GM12878 (cell line): ENCODE data around the gene MYG1. TPM values are rescaled to one million over a fixed set of nuclear protein-coding genes. Genes with fewer than 3 reads are reported as not detected.

ENCODE experiments used
- ATAC-seq: fragments of 200-7000 bp; cut with Tn5 transposase; 3 replicates; pipeline ENCODE4 v1.9.1; 2020; ENCODE audit warnings: mild to moderate bottlenecking, moderate library complexity
- BruUV-seq: library from RNA; stranded (reverse); fragments of 400-500 nt; replicated peaks from 2 replicates; lab custom pipeline; 2021; lab: Mats Ljungman, UMichigan
- CTCF ChIA-PET: fragments of 300-600 bp; sonication (Branson Sonifier 250); formaldehyde crosslinking; extraction: SDS; loops from one replicate; lab custom pipeline; 2021; ENCODE audit warnings: inconsistent platforms; lab: Yijun Ruan, JAX
- POLR2A ChIA-PET: fragments of 350-600 bp; formaldehyde crosslinking; extraction: SDS; loops from one replicate; lab custom pipeline; 2021; ENCODE audit warnings: inconsistent platforms; lab: Charles Lee
- RAD21 ChIA-PET: fragments of 300-600 bp; sonication (Branson Sonifier 250); formaldehyde crosslinking; loops from one replicate; lab custom pipeline; 2023; ENCODE audit warnings: antibody characterized with exemption; ENCODE audit not compliant: unreplicated experiment; lab: Charles Lee
- SMC1A ChIA-PET: fragments of 300-600 bp; sonication (Branson Sonifier 250); formaldehyde crosslinking; loops from one replicate; lab custom pipeline; 2023; ENCODE audit not compliant: unreplicated experiment, uncharacterized antibody; lab: Charles Lee
- DNase-seq: peaks from one replicate; pipeline ENCODE4 v3.0.0-alpha.2; 2011; ENCODE audit warnings: low read depth, low spot score
- FAIRE-seq: peaks from 3 replicates; lab custom pipeline; 2011; peaks lifted over from hg19 to GRCh38; lab: Jason Lieb, UNC
- H2AFZ ChIP-seq: 2 replicates; pipeline ENCODE4 v1.6.0; 2011; ENCODE audit warnings: low read depth, low read length, control low read depth; ENCODE audit not compliant: control insufficient read depth
- H3K27ac ChIP-seq: 2 replicates; pipeline ENCODE4 v1.5.1; 2011; ENCODE audit warnings: control low read depth; ENCODE audit not compliant: control insufficient read depth, insufficient read depth
- H3K27me3 ChIP-seq, 2 experiments: replicated peaks in 1 of 2; 2 replicates each; pipeline versions ENCODE4 v1.6.0 to v1.6.1; 2011; ENCODE audit warnings: low read length in 1 of 2; ENCODE audit not compliant: control insufficient read depth in 2 of 2, insufficient read depth in 2 of 2
- H3K36me3 ChIP-seq, 2 experiments: 2 replicates each; pipeline ENCODE4 v1.5.1; 2011; ENCODE audit warnings: low read length in 1 of 2; ENCODE audit not compliant: control insufficient read depth in 2 of 2, insufficient read depth in 2 of 2
- H3K4me1 ChIP-seq: 2 replicates; pipeline ENCODE4 v1.6.1; 2011; ENCODE audit warnings: mild to moderate bottlenecking, low read length, moderate library complexity, mixed read lengths; ENCODE audit not compliant: control insufficient read depth, insufficient read depth
- H3K4me2 ChIP-seq: 2 replicates; pipeline ENCODE4 v1.6.0; 2011; ENCODE audit warnings: control low read depth; ENCODE audit not compliant: control insufficient read depth, insufficient read depth
- H3K4me3 ChIP-seq: fragments of 200-600 bp; sonication (generic); 2 replicates; pipeline ENCODE4 v1.5.1; 2016
- H3K79me2 ChIP-seq: 2 replicates; pipeline ENCODE4 v1.6.0; 2011; ENCODE audit warnings: low read length; ENCODE audit not compliant: control insufficient read depth, insufficient read depth
- H3K9ac ChIP-seq: 2 replicates; pipeline ENCODE4 v1.8.0; 2011; ENCODE audit warnings: low read length, control low read depth, mixed read lengths; ENCODE audit not compliant: control insufficient read depth, insufficient read depth
- H3K9me3 ChIP-seq: replicated peaks from 3 replicates; pipeline ENCODE4 v1.5.1; 2011; ENCODE audit warnings: mild to moderate bottlenecking, low read length; ENCODE audit not compliant: control insufficient read depth, insufficient read depth
- H4K20me1 ChIP-seq: 2 replicates; pipeline ENCODE4 v1.6.0; 2011; ENCODE audit not compliant: control insufficient read depth, insufficient read depth
- BHLHE40 ChIP-seq, 2 experiments: fragments of 450-650 bp in 1 of 2; IDR thresholded peaks; 2 replicates each; pipeline ENCODE4 v1.6.1; 2011 to 2017; ENCODE audit warnings: low read depth in 2 of 2, borderline replicate concordance in 1 of 2, improper control_type of control experiment in 1 of 2, low read length in 1 of 2, mild to moderate bottlenecking in 1 of 2
- BMI1 ChIP-seq: fragments of 450-650 bp; IDR thresholded peaks from 2 replicates; pipeline ENCODE4 v1.6.1; 2016; ENCODE audit warnings: mild to moderate bottlenecking, moderate library complexity, borderline replicate concordance
- NFYA ChIP-seq: IDR thresholded peaks from 2 replicates; pipeline ENCODE4 v1.6.1; 2011; ENCODE audit warnings: low read depth, mild to moderate bottlenecking, low read length, improper control_type of control experiment, borderline replicate concordance
- POU2F2 ChIP-seq: IDR thresholded peaks from 3 replicates; pipeline ENCODE4 v1.6.1; 2011; ENCODE audit warnings: low read depth, mild to moderate bottlenecking, low read length, borderline replicate concordance
- SUPT20H ChIP-seq: IDR thresholded peaks from 2 replicates; pipeline ENCODE4 v1.6.1; 2011; ENCODE audit warnings: low read depth, mild to moderate bottlenecking, low read length, moderate library complexity, borderline replicate concordance; ENCODE audit not compliant: control insufficient read depth
- SUZ12 ChIP-seq: fragments of 200-600 bp; sonication (generic); IDR thresholded peaks from one replicate; pipeline ENCODE4 v1.6.1; 2018; ENCODE audit warnings: antibody characterized with exemption, mild to moderate bottlenecking; ENCODE audit not compliant: unreplicated experiment
- YY1 ChIP-seq: IDR thresholded peaks from 2 replicates; pipeline ENCODE4 v1.6.1; 2011; ENCODE audit warnings: low read depth, mild to moderate bottlenecking, low read length
- WGBS: methylation state at CpG from one replicate; pipeline ENCODE4 v1.1.6; 2016; ENCODE audit warnings: low lambda C conversion rate; ENCODE audit not compliant: insufficient replicate concordance, insufficient coverage; ENCODE audit errors: missing lambda C conversion rate; 5-methylcytosine and 5-hydroxymethylcytosine counted together
- in situ Hi-C: fragments of 300-500 bp; cut with MboI; formaldehyde crosslinking; loops from 9 replicates; pipeline ENCODE4 v1.14.3; 2018; ENCODE audit warnings: mixed read lengths
- intact Hi-C: fragments of 100-400 bp; cut with micrococcal nuclease; formaldehyde crosslinking; loops from one replicate; pipeline ENCODE4 v1.14.2; 2022; ENCODE audit not compliant: unreplicated experiment
- polyA plus RNA-seq, 11 experiments: library from polyadenylated mRNA; depleted of rRNA in 4 of 11; unstranded in 6 of 11; stranded (reverse) in 5 of 11; fragments of >200 nt; fragmentation: Nextera tagmentation in 4 of 11; fragmentation: Illumina TruSeq in 1 of 11; extraction: Ambion mirVana in 4 of 11; extraction: Trizol in 1 of 11; gene quantifications; 1 replicate in 1 of 11; 2 replicates in 10 of 11; pipeline versions ENCODE4 v1.2.1 to v1.2.3, GENCODE V29; 2011 to 2016; ENCODE audit warnings: inconsistent platforms in 2 of 11, missing spikeins in 2 of 11, low read depth in 1 of 11
- total RNA-seq, 4 experiments: library from RNA; depleted of rRNA in 3 of 4; stranded (reverse); fragments of >200 nt in 3 of 4; fragmentation: Illumina TruSeq in 1 of 4; extraction: Trizol in 1 of 4; gene quantifications; 2 replicates each; pipeline versions ENCODE4 v1.2.1 to v1.2.3, GENCODE V29; 2013 to 2021
- TF ChIP-seq, protein P1 (sequence below): fragments of 450-650 bp; IDR thresholded peaks from 2 replicates; pipeline ENCODE4 v1.6.1; 2017; ENCODE audit warnings: mild to moderate bottlenecking, low read depth, inconsistent platforms; ENCODE audit not compliant: poor library complexity, severe bottlenecking
- TF ChIP-seq, protein P2 (sequence below): IDR thresholded peaks from 2 replicates; pipeline ENCODE4 v1.6.1; 2012; ENCODE audit warnings: improper control_type of control experiment, low read depth, low read length; ENCODE audit not compliant: insufficient replicate concordance

Gene MYG1
- total and polyA plus RNA-seq, 10 of the 15 experiments (the other 5 are each of a cell fraction or from before 2014, with no cell fraction given), result 20.7 to 81.0 (median 49.4) TPM

DNA sequence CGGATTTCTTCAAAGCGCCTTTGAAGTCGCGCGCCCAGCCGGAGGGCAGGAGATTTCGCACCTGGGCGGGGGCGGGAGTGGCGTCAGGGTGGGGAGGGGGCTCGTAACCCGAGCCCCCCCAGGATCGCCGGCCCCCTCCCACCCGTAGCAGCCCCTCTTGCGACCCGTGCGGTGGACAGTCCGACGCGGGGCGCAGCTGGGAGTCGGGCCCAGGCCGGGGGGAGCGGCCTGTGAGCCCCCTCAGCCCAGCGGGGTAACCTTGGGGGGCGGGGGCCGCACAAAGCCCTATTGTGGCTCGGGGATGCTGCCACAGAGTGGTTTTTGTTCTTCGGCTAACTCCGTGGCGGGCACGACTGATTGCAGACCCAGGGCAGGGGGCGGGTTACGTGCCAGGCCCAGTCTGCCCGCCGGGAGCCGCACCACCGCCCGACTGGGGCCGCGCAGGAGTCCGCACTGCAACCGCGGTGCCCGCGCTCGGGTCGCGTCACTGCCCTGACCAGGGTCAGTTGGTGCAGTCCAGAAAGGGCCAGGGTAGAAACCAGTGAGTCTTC, 26.1 kb downstream of the MYG1 start (continued):
- TF ChIP-seq BHLHE40 (IDR thresholded peaks at IDR 0.05; ENCODE audit: borderline replicate concordance in 1 of 2, low read depth in 2 of 2, low read length in 1 of 2) (no peak), NFYA (no peak), SUZ12 (no peak), SUPT20H (no peak)
- TF ChIP-seq, protein P1, sequence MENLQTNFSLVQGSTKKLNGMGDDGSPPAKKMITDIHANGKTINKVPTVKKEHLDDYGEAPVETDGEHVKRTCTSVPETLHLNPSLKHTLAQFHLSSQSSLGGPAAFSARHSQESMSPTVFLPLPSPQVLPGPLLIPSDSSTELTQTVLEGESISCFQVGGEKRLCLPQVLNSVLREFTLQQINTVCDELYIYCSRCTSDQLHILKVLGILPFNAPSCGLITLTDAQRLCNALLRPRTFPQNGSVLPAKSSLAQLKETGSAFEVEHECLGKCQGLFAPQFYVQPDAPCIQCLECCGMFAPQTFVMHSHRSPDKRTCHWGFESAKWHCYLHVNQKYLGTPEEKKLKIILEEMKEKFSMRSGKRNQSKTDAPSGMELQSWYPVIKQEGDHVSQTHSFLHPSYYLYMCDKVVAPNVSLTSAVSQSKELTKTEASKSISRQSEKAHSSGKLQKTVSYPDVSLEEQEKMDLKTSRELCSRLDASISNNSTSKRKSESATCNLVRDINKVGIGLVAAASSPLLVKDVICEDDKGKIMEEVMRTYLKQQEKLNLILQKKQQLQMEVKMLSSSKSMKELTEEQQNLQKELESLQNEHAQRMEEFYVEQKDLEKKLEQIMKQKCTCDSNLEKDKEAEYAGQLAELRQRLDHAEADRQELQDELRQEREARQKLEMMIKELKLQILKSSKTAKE, result no peak

DNA sequence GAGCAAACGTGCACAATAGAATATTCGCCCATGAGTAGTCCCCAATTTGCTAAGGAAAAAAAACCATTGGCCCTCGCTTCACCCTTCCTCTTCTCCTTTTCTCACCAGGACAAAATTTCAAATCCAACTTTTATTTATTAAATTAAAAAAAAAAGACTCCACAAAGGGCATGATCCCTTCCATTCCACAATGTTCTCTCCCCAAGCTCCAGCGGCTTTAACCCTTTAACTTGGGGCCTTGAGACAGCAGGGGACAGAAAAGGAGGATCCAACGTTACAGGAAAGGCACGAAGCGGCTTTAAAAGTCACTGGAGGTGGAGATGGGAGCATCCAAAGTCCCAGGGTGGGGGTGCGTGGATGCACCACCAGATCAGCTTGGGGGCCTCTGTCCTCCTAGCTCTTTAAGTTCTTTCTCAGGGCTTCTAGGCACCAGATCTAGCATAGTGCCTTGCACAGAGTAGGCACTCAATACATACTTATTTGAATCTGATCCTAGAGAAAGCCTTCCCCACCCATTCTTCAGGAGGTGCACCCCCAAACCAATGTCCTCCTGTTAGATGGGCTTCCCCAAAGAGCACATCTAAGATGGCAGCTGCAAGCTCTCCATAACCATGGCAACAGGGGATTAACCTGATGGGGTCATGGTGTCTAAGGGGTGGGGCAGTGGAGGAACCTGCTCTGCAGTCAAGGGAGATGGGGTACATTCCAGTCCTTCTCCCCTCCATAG, 27.1 kb downstream of the MYG1 start:
- Histone ChIP-seq H3K27ac (no peak overlapping the region), H3K9me3 (no peaks in the 10 kb centered on the region), H3K27me3 (peaks cover 0 to 1% of the 10 kb centered on the region in 2 experiments; a peak in 2 of 4 replicates), H3K4me1 (peaks cover 17% of the 10 kb centered on the region; the same call in 1 of the 2 replicates), H3K9ac (no peak overlapping the region), H3K36me3 (no peaks in the 10 kb centered on the region), H3K79me2 (no peaks in the 10 kb centered on the region), H3K4me3 (no peak overlapping the region), H4K20me1 (no peaks in the 10 kb centered on the region), H3K4me2 (no peak overlapping the region), H2AFZ (no peak overlapping the region)
- no TSS peak for BruUV-seq
- intact Hi-C loops (no loop called here), in situ Hi-C loops (no loop called here)
- ChIA-PET SMC1A (interaction anchor here (0.9 to 9.8 kb wide), 7 partner anchors 12 to 182 kb away, joined by 3 to 123 read pairs (median 8); no protein-coding TSS in a partner anchor), POLR2A (interaction anchor here (0.8 to 5.0 kb wide), 4 partner anchors 12 to 18 kb away, joined by 3 to 41 read pairs (median 4); no protein-coding TSS in a partner anchor), RAD21 (interaction anchor here (0.6 to 6.3 kb wide), 10 partner anchors 18 to 182 kb away, joined by 3 to 118 read pairs (median 4); partner anchors contain the start of genes PFDN5 and TARBP2), CTCF (interaction anchor here (0.9 to 15.1 kb wide), 14 partner anchors 20 to 183 kb away, joined by 3 to 240 read pairs (median 6); partner anchors contain the start of genes AMHR2, MYG1, PFDN5 and SP1)
- TF ChIP-seq YY1 (peak; percentile 82), POU2F2 (no peak), SUPT20H (no peak), BMI1 (peak; percentile 83)
- TF ChIP-seq, protein P2, sequence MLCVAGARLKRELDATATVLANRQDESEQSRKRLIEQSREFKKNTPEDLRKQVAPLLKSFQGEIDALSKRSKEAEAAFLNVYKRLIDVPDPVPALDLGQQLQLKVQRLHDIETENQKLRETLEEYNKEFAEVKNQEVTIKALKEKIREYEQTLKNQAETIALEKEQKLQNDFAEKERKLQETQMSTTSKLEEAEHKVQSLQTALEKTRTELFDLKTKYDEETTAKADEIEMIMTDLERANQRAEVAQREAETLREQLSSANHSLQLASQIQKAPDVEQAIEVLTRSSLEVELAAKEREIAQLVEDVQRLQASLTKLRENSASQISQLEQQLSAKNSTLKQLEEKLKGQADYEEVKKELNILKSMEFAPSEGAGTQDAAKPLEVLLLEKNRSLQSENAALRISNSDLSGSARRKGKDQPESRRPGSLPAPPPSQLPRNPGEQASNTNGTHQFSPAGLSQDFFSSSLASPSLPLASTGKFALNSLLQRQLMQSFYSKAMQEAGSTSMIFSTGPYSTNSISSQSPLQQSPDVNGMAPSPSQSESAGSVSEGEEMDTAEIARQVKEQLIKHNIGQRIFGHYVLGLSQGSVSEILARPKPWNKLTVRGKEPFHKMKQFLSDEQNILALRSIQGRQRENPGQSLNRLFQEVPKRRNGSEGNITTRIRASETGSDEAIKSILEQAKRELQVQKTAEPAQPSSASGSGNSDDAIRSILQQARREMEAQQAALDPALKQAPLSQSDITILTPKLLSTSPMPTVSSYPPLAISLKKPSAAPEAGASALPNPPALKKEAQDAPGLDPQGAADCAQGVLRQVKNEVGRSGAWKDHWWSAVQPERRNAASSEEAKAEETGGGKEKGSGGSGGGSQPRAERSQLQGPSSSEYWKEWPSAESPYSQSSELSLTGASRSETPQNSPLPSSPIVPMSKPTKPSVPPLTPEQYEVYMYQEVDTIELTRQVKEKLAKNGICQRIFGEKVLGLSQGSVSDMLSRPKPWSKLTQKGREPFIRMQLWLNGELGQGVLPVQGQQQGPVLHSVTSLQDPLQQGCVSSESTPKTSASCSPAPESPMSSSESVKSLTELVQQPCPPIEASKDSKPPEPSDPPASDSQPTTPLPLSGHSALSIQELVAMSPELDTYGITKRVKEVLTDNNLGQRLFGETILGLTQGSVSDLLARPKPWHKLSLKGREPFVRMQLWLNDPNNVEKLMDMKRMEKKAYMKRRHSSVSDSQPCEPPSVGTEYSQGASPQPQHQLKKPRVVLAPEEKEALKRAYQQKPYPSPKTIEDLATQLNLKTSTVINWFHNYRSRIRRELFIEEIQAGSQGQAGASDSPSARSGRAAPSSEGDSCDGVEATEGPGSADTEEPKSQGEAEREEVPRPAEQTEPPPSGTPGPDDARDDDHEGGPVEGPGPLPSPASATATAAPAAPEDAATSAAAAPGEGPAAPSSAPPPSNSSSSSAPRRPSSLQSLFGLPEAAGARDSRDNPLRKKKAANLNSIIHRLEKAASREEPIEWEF, result no peak
- no peak for FAIRE-seq
- no peak for DNase-seq
- 95% methylated on average over 8 of the region's 8 CpGs for WGBS
- no peak for ATAC-seq
